Vagina (tissue), 2 donors: ENCODE data around the gene ZCWPW1.

Source experiments
- CTCF ChIP-seq, 3 experiments: fragments of 450-650 bp in 2 of 3; fragments of 200-600 bp in 1 of 3; sonication (generic) in 1 of 3; IDR thresholded peaks; one replicate each; pipeline ENCODE4 v1.5.1; 2017 to 2019; ENCODE audit warnings: antibody characterized with exemption in 3 of 3, mild to moderate bottlenecking in 2 of 3, moderate library complexity in 2 of 3
- POLR2A ChIP-seq, 2 donors: fragments of 450-650 bp; IDR thresholded peaks; one replicate each; pipeline ENCODE4 v1.6.1; 2017; ENCODE audit warnings: antibody characterized with exemption in 2 of 2, mild to moderate bottlenecking in 2 of 2, moderate library complexity in 2 of 2
- POLR2AphosphoS5 ChIP-seq, 2 donors: sonication (generic); formaldehyde crosslinking; IDR thresholded peaks; one replicate each; pipeline ENCODE4 v1.9.0; 2017; ENCODE audit warnings: antibody characterized with exemption in 2 of 2, mild to moderate bottlenecking in 2 of 2, low read depth in 1 of 2; ENCODE audit not compliant: insufficient read depth in 1 of 2

- TF ChIP-seq CTCF (IDR thresholded peaks at IDR 0.05) = no peak
- no peak for TF ChIP-seq POLR2AphosphoS5 (IDR thresholded peaks at IDR 0.05; ENCODE audit: insufficient read depth in 1 of 2, low read depth in 1 of 2)
- no peak for TF ChIP-seq POLR2A (IDR thresholded peaks at IDR 0.05)
Measured at GRCh38 chr7:100432053-100432452, 3.5 kb upstream of the ZCWPW1 start.
